Measurements from ENCODE around the gene PPP2R5A. TPM values are rescaled to one million over a fixed set of nuclear protein-coding genes. Genes with fewer than 3 reads are reported as not detected.
"Not testable (repeated sequence)": the region's sequence is repeated elsewhere in the genome, so short reads cannot be mapped to it uniquely, and the experiment has no call there.

Gene PPP2R5A
- total RNA-seq, 4 donors from 2014 or later: 57.0 to 63.5 (median 58.9) TPM

- Histone ChIP-seq H3K27ac (replicated peaks in 1 of 4) (no peak overlapping the region), H3K4me1 (peaks cover 52 to 74% (median 55%) of the 10 kb centered on the region in 4 donors), H3K9me3 (no peaks in the 10 kb centered on the region), H3K27me3 (no peaks in the 10 kb centered on the region), H3K4me3 (no peak overlapping the region), H3K36me3 (no peaks in the 10 kb centered on the region)
- TF ChIP-seq POLR2A (IDR thresholded peaks at IDR 0.05; ENCODE audit: low read depth) (no peak), CTCF (IDR thresholded peaks at IDR 0.05) (no peak), POLR2AphosphoS5 (IDR thresholded peaks at IDR 0.05) (no peak), EP300 (IDR thresholded peaks at IDR 0.05) (no peak)
- WGBS: 80% methylated on average over 2 of the region's 2 CpGs
- intact Hi-C loops (cut with DNase I): no loop called here
- no peak for DNase-seq (ENCODE audit: extremely low spot score)
Observed at GRCh38 chr1:212295579-212295978, 10.4 kb downstream of the PPP2R5A start.

- intact Hi-C loops (cut with DNase I): no loop called here
Observed at GRCh38 chr1:212297338-212297737, 12.1 kb downstream of the PPP2R5A start.

GRCh38 chr1:212301580-212301979 is 16.4 kb downstream of the PPP2R5A start:
- intact Hi-C loops (cut with DNase I): no loop called here
- H3K9me3 ChIP-seq: no peaks in the 10 kb centered on the region
- H3K36me3 ChIP-seq: no peaks in the 10 kb centered on the region
- TF ChIP-seq EP300 (IDR thresholded peaks at IDR 0.05): no peak
- DNase-seq (ENCODE audit: extremely low spot score): no peak
- H3K27ac ChIP-seq (replicated peaks in 1 of 4): peak overlapping the region in 3 of 4 donors; percentile 52 to 56 (median 54)
- no peak overlapping the region for H3K4me3 ChIP-seq
- WGBS: 12% methylated on average over 1 of the region's 1 CpG
- H3K27me3 ChIP-seq: no peaks in the 10 kb centered on the region
- H3K4me1 ChIP-seq: peaks cover 11 to 43% (median 33%) of the 10 kb centered on the region in 4 donors

More at GRCh38 chr1:212297338-212297737, 12.1 kb downstream of the PPP2R5A start:
- Histone ChIP-seq H3K27me3 (no peaks in the 10 kb centered on the region), H3K27ac (replicated peaks in 1 of 4) (no peak overlapping the region), H3K36me3 (no peaks in the 10 kb centered on the region), H3K4me3 (no peak overlapping the region), H3K4me1 (peaks cover 45 to 74% (median 52%) of the 10 kb centered on the region in 4 donors), H3K9me3 (no peaks in the 10 kb centered on the region)
- 93% methylated on average over 6 of the region's 6 CpGs for WGBS
- TF ChIP-seq EP300 (IDR thresholded peaks at IDR 0.05) (no peak), CTCF (IDR thresholded peaks at IDR 0.05) (no peak), POLR2AphosphoS5 (IDR thresholded peaks at IDR 0.05) (no peak), POLR2A (IDR thresholded peaks at IDR 0.05; ENCODE audit: low read depth) (no peak)
- DNase-seq (ENCODE audit: extremely low spot score): no peak

DNA sequence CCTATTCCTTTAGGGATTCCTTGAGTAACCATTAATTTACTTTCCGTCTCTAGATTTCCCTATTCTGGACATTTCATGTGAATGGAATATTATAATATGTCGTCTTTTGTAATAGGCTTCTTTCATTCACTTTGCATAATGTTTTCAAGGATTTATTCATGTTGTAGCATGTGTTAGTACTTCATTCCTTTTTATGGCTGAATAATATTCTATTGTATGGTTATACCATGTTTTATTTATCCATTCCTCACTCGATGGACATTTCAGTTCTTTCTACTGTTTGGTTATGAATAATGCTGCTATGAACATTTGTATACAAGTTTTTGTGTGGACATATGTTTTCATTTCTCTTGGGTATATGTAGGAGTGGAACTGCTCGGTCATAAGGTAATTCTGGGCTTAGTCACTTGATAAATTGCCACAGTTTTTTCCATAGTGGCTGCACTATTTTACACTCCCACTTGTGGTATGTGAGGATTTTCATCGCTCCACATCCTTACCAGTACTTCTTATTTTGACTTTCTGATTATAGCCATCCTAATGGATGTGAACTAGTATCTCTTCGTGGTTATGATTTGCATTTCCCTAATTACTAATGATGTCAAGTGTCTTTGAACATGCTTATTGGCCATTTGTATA is 17.7 kb downstream of the PPP2R5A start:
- no peaks in the 10 kb centered on the region for H3K27me3 ChIP-seq
- intact Hi-C loops (cut with DNase I): no loop called here
- 78% methylated on average over 6 of the region's 6 CpGs for WGBS
- no peak for DNase-seq (ENCODE audit: extremely low spot score)
- no peaks in the 10 kb centered on the region for H3K9me3 ChIP-seq
- no peaks in the 10 kb centered on the region for H3K36me3 ChIP-seq
- H3K4me1 ChIP-seq: peaks cover 11 to 43% (median 35%) of the 10 kb centered on the region in 4 donors
- TF ChIP-seq POLR2A (IDR thresholded peaks at IDR 0.05; ENCODE audit: low read depth) (no peak), CTCF (IDR thresholded peaks at IDR 0.05) (no peak), EP300 (IDR thresholded peaks at IDR 0.05) (no peak), POLR2AphosphoS5 (IDR thresholded peaks at IDR 0.05) (no peak)
- H3K27ac ChIP-seq (replicated peaks in 1 of 4): peak overlapping the region in 1 of 4 donors; percentile 56
- no peak overlapping the region for H3K4me3 ChIP-seq

- TF ChIP-seq EP300 (IDR thresholded peaks at IDR 0.05): no peak
- TF ChIP-seq POLR2AphosphoS5 (IDR thresholded peaks at IDR 0.05): no peak
- no peak for TF ChIP-seq CTCF (IDR thresholded peaks at IDR 0.05)
- no peak for TF ChIP-seq POLR2A (IDR thresholded peaks at IDR 0.05; ENCODE audit: low read depth)
- Histone ChIP-seq H3K27ac (replicated peaks in 1 of 4) (no peak overlapping the region), H3K27me3 (no peaks in the 10 kb centered on the region), H3K9me3 (no peaks in the 10 kb centered on the region), H3K36me3 (no peaks in the 10 kb centered on the region), H3K4me3 (no peak overlapping the region), H3K4me1 (peaks cover 15 to 50% (median 39%) of the 10 kb centered on the region in 4 donors)
- intact Hi-C loops (cut with DNase I): no loop called here
- no peak for DNase-seq (ENCODE audit: extremely low spot score)
Observed at GRCh38 chr1:212305342-212305741, 20.1 kb downstream of the PPP2R5A start.

GRCh38 chr1:212305984-212306452 is 20.8 kb downstream of the PPP2R5A start:
- Histone ChIP-seq H3K4me1 (peaks cover 12 to 53% (median 43%) of the 10 kb centered on the region in 4 donors), H3K27ac (replicated peaks in 1 of 4) (peak overlapping the region in 1 of 4 donors; percentile 24)
- intact Hi-C loops (cut with DNase I); H3K9me3 ChIP-seq; DNase-seq (ENCODE audit: extremely low spot score); H3K4me3 ChIP-seq; H3K36me3 ChIP-seq; H3K27me3 ChIP-seq: not testable (repeated sequence)
- WGBS: 85% methylated on average over 7 of the region's 7 CpGs
